Uterus (tissue), 2 donors: ENCODE results near the gene CLEC19A.

Source experiments
- POLR2A ChIP-seq, 2 donors: fragments of 450-650 bp; IDR thresholded peaks; one replicate each; pipeline ENCODE4 v1.6.1; 2016; ENCODE audit warnings: antibody characterized with exemption in 2 of 2, mild to moderate bottlenecking in 1 of 2, moderate library complexity in 1 of 2
- TF ChIP-seq, protein P1 (sequence below), 4 experiments: fragments of 200-600 bp in 2 of 4; fragments of 450-650 bp in 2 of 4; sonication (generic) in 2 of 4; IDR thresholded peaks; one replicate each; pipeline ENCODE4 v1.5.1; 2016 to 2019; ENCODE audit warnings: antibody characterized with exemption in 4 of 4, mild to moderate bottlenecking in 2 of 4, moderate library complexity in 1 of 4

DNA sequence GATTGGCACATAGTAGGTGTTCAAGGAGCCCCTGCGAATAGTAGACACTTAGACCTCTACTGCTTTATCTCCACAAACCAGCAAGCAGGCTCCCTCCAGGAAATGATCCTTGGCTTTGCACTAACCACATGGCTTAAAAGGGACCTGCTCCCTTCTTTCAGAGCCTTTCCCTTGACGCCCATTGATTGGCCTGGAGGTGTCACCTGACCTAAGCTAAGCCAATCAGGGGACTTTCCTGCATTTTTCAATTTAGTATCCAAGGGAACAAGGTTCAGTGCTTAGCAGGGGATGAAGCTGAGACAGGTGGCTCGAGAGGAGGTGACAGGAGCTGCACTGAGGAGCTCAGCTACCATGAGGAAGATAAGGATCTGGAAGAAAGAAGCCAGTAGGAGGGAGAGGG lies 52.8 kb downstream of the CLEC19A start:
- TF ChIP-seq, protein P1, sequence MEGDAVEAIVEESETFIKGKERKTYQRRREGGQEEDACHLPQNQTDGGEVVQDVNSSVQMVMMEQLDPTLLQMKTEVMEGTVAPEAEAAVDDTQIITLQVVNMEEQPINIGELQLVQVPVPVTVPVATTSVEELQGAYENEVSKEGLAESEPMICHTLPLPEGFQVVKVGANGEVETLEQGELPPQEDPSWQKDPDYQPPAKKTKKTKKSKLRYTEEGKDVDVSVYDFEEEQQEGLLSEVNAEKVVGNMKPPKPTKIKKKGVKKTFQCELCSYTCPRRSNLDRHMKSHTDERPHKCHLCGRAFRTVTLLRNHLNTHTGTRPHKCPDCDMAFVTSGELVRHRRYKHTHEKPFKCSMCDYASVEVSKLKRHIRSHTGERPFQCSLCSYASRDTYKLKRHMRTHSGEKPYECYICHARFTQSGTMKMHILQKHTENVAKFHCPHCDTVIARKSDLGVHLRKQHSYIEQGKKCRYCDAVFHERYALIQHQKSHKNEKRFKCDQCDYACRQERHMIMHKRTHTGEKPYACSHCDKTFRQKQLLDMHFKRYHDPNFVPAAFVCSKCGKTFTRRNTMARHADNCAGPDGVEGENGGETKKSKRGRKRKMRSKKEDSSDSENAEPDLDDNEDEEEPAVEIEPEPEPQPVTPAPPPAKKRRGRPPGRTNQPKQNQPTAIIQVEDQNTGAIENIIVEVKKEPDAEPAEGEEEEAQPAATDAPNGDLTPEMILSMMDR (IDR thresholded peaks at IDR 0.05): no peak
- TF ChIP-seq POLR2A (IDR thresholded peaks at IDR 0.05): no peak
